ENCODE results near the gene SFI1. TPM values are rescaled to one million over a fixed set of nuclear protein-coding genes. Genes with fewer than 3 reads are reported as not detected.

SFI1 gene
- total RNA-seq, 1 experiment from 2014 or later, result 15.1 TPM

- in situ Hi-C loops (cut with HindIII; ENCODE audit: low pct_unique_long_range_greater_than_20kb, low sequenced_read_pairs), result no loop called here
- DNase-seq (ENCODE audit: low read depth, low spot score), result no peak
These were observed 107.9 kb downstream of the SFI1 start for GRCh38 chr22:31604137-31604705.

- no peak for DNase-seq (ENCODE audit: low read depth, low spot score)
- in situ Hi-C loops (cut with HindIII; ENCODE audit: low pct_unique_long_range_greater_than_20kb, low sequenced_read_pairs), result no loop called here
These were observed 108.7 kb downstream of the SFI1 start for GRCh38 chr22:31604746-31605705.

GRCh38 chr22:31605851-31606585 is 109.7 kb downstream of the SFI1 start:
- in situ Hi-C loops (cut with HindIII; ENCODE audit: low pct_unique_long_range_greater_than_20kb, low sequenced_read_pairs), result no loop called here
- DNase-seq (ENCODE audit: low read depth, low spot score), result no peak

DNA sequence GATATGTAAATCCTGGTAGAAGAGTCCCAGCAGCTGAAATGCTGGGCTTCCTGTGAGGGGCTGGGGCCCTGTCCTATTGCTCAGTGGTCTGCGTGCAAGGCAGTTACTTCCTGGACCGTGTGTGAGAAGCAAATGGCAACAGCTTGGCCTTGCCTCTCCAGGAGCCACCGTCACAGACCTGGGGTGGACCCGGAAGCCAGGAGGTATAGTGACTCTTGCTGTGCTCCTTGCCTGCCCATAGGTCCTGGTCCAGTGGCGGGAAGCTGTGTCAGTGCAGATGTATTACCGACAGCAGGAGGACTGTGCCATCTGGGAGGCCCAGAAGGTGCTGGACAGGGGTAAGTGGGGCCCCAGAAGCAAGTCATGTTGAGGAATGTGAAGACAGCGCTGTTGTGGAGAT is 111.4 kb downstream of the SFI1 start:
- no peak for DNase-seq (ENCODE audit: low read depth, low spot score)
- in situ Hi-C loops (cut with HindIII; ENCODE audit: low pct_unique_long_range_greater_than_20kb, low sequenced_read_pairs), result no loop called here

DNA sequence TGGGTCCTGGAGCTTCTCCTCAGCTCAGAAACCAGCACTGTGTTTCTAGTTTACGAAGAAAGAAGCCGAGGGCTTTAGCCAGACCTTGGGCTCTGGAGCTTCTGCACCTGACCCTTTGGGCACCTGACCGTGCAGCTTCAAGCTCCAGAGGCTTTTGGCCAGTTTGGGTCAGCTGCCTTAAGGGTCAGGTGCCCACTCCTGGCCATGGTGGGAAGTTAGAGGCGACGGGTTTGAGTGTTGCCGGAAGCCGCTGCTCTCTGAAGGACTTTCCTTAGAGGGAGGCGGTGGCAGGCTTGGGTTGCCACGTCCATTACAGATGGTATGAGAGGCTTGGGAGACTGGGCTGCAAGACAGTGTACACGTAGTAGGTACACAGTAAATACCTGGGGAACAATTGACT is 113.4 kb downstream of the SFI1 start:
- in situ Hi-C loops (cut with HindIII; ENCODE audit: low pct_unique_long_range_greater_than_20kb, low sequenced_read_pairs), result no loop called here
- no peak for DNase-seq (ENCODE audit: low read depth, low spot score)

DNA sequence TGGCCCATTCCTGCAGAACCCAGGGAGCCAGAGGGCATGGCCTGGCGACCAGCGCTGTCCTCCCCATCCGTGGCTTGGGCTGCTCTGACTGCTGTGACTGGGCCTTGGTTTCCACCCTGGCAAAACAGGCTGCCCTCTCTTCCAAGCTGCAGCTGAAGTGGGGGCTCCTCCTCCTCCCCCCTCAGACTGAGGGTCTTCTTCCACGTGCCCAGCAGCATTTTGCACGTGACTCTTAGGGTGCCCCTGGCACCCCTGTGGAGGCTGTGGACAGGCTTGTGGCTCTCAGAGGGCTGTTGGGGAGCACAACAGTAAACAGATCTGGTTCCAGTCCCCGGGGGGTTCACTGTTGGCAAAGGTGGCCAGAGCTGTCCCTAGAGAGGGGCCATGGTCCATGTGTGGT is 114.3 kb downstream of the SFI1 start:
- in situ Hi-C loops (cut with HindIII; ENCODE audit: low pct_unique_long_range_greater_than_20kb, low sequenced_read_pairs), result no loop called here
- no peak for DNase-seq (ENCODE audit: low read depth, low spot score)

DNA sequence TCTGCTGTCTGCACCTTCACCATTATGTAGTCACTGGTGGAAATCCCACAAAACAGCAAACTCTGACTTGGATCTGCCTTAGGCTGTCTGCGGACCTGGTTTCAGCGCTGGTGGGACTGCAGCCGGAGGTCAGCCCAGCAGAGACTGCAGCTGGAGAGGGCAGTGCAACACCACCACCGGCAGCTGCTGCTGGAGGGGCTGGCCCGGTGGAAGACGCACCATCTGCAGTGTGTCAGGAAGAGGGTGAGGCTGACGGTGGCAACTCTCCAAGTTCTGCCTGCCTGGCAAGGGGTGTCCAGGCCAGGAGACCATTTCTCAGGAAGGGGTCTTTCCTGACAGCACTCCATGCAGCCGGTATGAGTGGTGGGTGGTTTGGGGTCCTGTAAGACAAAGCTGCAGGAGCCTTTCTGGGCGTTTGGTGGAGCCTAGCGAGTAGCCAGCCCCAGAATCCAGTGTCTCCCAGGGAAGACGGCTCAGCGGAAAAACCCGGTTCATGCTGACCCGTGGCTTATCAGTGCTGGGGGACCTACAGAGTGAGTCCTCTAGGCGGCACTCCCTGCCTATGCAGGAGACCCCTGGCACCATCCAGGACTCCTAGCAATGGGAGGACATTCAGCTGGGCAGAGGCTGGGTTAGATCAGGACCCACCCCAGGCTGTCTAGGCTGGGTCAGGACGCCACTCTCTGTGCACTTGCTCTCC is 114.9 kb downstream of the SFI1 start:
- no peak for DNase-seq (ENCODE audit: low read depth, low spot score)
- in situ Hi-C loops (cut with HindIII; ENCODE audit: low pct_unique_long_range_greater_than_20kb, low sequenced_read_pairs), result no loop called here

GRCh38 chr22:31612891-31613285 is 116.6 kb downstream of the SFI1 start:
- no peak for DNase-seq (ENCODE audit: low read depth, low spot score)
- in situ Hi-C loops (cut with HindIII; ENCODE audit: low pct_unique_long_range_greater_than_20kb, low sequenced_read_pairs), result no loop called here

GRCh38 chr22:31613286-31613903 is 117.1 kb downstream of the SFI1 start:
- in situ Hi-C loops (cut with HindIII; ENCODE audit: low pct_unique_long_range_greater_than_20kb, low sequenced_read_pairs), result no loop called here
- no peak for DNase-seq (ENCODE audit: low read depth, low spot score)

- in situ Hi-C loops (cut with HindIII; ENCODE audit: low pct_unique_long_range_greater_than_20kb, low sequenced_read_pairs), result no loop called here
These were observed 117.6 kb downstream of the SFI1 start for GRCh38 chr22:31613904-31614296.

GRCh38 chr22:31614781-31615490 is 118.6 kb downstream of the SFI1 start:
- DNase-seq (ENCODE audit: low read depth, low spot score), result no peak
- in situ Hi-C loops (cut with HindIII; ENCODE audit: low pct_unique_long_range_greater_than_20kb, low sequenced_read_pairs), result no loop called here

More at GRCh38 chr22:31613904-31614296, 117.6 kb downstream of the SFI1 start:
- DNase-seq (ENCODE audit: low read depth, low spot score), result no peak

- no peak for DNase-seq (ENCODE audit: low read depth, low spot score)
- in situ Hi-C loops (cut with HindIII; ENCODE audit: low pct_unique_long_range_greater_than_20kb, low sequenced_read_pairs), result no loop called here
These were observed 119.1 kb downstream of the SFI1 start for GRCh38 chr22:31615491-31615860.

DNA sequence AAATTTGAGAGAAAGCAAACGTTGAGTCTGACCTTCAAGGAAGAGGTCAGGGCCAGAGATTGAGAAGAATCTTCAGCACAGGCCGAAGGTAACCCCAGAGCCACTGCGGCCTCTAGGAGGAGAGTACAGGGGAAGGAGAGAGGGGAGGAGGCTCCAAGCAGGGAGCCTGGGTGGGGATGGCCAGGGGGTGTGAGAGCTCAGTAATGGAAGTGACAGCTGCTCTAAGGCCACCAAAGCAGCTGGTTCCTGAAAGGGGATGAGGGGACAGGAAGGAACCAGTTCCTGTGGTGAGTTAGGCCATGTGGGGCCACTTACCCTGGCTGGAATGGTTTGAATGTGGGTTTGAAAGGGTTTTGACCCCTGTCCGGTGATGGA is 119.6 kb downstream of the SFI1 start:
- no peak for DNase-seq (ENCODE audit: low read depth, low spot score)
- in situ Hi-C loops (cut with HindIII; ENCODE audit: low pct_unique_long_range_greater_than_20kb, low sequenced_read_pairs), result no loop called here

DNA sequence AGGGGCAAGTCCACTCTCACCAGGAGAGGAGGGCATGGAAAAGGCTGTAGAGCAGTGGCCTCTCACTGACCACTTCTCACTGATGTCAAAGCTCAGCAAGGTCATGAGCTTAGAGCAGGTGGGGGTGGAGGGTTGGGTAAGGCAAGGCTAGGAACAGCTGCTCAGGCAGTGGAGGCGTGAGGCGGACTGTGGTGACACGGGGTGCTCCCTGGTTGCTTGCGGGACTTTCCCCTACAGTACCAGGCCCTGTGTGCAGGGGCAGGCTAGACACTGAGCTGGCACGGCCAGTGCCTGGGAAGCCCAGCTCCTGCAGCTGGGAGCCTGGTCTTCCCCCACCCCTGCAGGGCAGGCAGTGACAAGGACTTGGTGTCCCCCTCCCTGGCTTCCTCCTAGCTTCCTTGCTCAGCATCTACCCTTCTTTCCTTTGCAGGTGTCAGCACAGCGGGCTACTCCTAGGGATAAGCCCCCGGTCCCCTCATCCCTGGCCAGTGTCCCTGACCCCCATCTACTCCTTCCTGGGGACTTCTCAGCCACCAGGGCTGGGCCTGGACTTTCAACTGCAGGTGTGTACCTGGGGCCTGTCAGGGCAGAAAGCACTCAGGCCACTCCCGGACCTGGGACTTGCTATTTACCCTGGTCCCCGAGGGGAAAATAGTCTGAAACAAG is 120.1 kb downstream of the SFI1 start:
- DNase-seq (ENCODE audit: low read depth, low spot score), result no peak
- in situ Hi-C loops (cut with HindIII; ENCODE audit: low pct_unique_long_range_greater_than_20kb, low sequenced_read_pairs), result no loop called here

DNA sequence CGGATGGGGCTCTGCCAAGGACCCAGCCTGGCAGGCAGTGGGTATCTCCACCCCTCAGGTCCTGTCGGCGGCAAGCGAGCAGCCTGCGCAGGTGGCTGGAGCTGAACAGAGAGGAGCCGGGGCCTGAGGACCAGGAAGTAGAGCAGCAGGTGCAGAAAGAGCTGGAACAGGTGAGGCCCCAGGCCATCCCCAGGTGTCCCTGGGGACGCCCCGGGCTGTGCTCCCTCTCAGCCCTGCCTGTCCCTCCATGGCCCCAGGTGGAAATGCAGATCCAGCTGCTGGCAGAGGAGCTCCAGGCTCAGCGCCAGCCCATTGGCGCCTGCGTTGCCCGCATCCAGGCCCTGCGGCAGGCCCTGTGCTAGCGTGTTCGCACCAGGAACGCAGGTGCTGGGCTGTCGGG is 121.7 kb downstream of the SFI1 start:
- DNase-seq (ENCODE audit: low read depth, low spot score), result no peak

DNA sequence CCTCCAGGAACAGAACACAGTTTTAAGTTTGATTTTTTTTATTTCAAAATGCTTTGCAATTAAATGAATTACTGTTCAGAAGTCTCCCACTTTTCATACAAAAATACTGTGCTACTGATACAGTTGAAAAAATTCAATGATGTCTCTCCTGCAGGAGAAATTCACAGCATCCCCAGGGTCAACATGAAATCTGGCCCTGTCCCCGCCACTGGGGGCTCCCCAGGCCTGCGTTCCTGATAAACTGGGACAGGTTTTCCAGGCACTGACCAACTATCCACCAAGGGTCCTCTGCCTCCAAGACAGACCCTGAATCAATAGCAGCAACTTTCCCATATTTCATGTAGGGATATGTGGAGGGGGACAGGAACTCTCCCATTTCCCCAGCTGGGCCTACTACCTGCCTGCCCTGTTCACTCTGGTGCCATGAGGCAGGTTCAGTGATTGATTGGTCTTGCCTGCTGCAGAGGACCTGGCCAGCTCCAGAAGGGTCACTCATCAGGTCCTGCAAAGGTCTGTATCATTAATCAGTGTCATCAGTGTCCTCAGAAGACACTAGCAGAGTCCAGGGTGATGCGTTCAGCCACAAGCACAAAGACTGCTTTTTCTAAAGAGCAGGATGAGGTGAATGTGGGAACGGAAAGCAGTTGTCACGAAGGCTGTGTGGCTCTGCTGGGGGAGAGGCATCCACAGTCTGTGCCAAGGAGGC is 122.3 kb downstream of the SFI1 start:
- DNase-seq (ENCODE audit: low read depth, low spot score), result no peak
- in situ Hi-C loops (cut with HindIII; ENCODE audit: low pct_unique_long_range_greater_than_20kb, low sequenced_read_pairs), result no loop called here

More for the DNA sequence above, 121.7 kb downstream of the SFI1 start:
- in situ Hi-C loops (cut with HindIII; ENCODE audit: low pct_unique_long_range_greater_than_20kb, low sequenced_read_pairs), result no loop called here

Data from SK-MEL-5 (cell line).